Right lobe of liver (tissue), 6 donors: ENCODE data around the gene ULK1. TPM values are rescaled to one million over a fixed set of nuclear protein-coding genes. Genes with fewer than 3 reads are reported as not detected.

Experiments
- ATAC-seq, 4 donors: fragments of 200-7000 bp; cut with Tn5 transposase; one replicate each; pipeline ENCODE4 v1.9.1; 2020; ENCODE audit warnings: mild to moderate bottlenecking in 4 of 4, moderate library complexity in 4 of 4
- DNase-seq, 3 donors: peaks; one replicate each; pipeline ENCODE4 v3.0.0-alpha.2; 2020
- H3K27ac ChIP-seq, 3 donors: fragments of 200-600 bp; one replicate each; pipeline ENCODE4 v1.8.0; 2022
- H3K27me3 ChIP-seq, 2 donors: fragments of 200-600 bp; one replicate each; pipeline ENCODE4 v1.8.0; 2022
- H3K36me3 ChIP-seq, 4 donors: fragments of 200-600 bp; sonication (generic) in 1 of 4; one replicate each; pipeline versions ENCODE4 v1.5.1 to v1.8.0; 2017 to 2022; ENCODE audit warnings: control low read depth in 1 of 4
- H3K4me1 ChIP-seq, 4 donors: fragments of 200-600 bp; sonication (generic) in 1 of 4; one replicate each; pipeline versions ENCODE4 v1.5.1 to v1.8.0; 2017 to 2022; ENCODE audit warnings: control low read depth in 1 of 4
- H3K4me3 ChIP-seq, 3 donors: fragments of 200-600 bp; one replicate each; pipeline ENCODE4 v1.8.0; 2022
- H3K9me3 ChIP-seq, 4 donors: fragments of 200-600 bp; sonication (generic) in 1 of 4; one replicate each; pipeline versions ENCODE4 v1.5.1 to v1.8.0; 2017 to 2022; ENCODE audit warnings: control low read depth in 1 of 4
- CTCF ChIP-seq, 4 donors: fragments of 200-600 bp in 3 of 4; fragments of 450-650 bp in 1 of 4; IDR thresholded peaks; one replicate each; pipeline versions ENCODE4 v1.5.1 to v1.8.0; 2016 to 2022; ENCODE audit warnings: antibody characterized with exemption in 4 of 4, mild to moderate bottlenecking in 2 of 4
- POLR2A ChIP-seq: fragments of 450-650 bp; IDR thresholded peaks from one replicate; pipeline ENCODE4 v1.6.1; 2017; ENCODE audit warnings: antibody characterized with exemption, mild to moderate bottlenecking
- WGBS: methylation state at CpG from one replicate; pipeline ENCODE4 v1.1.6; 2018; ENCODE audit warnings: low coverage, low lambda C conversion rate; ENCODE audit not compliant: insufficient coverage; ENCODE audit errors: missing lambda C conversion rate; 5-methylcytosine and 5-hydroxymethylcytosine counted together
- intact Hi-C, 2 donors: fragments of 100-400 bp; cut with DNase I; formaldehyde crosslinking; loops; one replicate each; pipeline versions ENCODE4 v1.11.2 to v1.14.1; 2022
- total RNA-seq, 6 experiments: library from RNA; depleted of rRNA in 2 of 6; stranded (reverse); fragments of >200 nt in 2 of 6; fragmentation: NEBNext Ultra II Directional in 3 of 6; extraction: Animal tissue kit (Norgen Biotek cat#: 25700) in 3 of 6; gene quantifications; one replicate each; pipeline versions ENCODE4 v1.1.0 to v1.2.4, GENCODE V29; 2016 to 2023
- donor health status: DM: no; HTN: yes; CAD: no.
- donor health status: DM: no; HTN: no; CAD: no.
- donor health status: DM: no; HTN: no; CAD: no.
- donor health status: DM: no; HTN: yes; CAD: no.
- donor health status: DM: no; HTN: yes; CAD: no.

The ULK1 gene
- total RNA-seq, 6 experiments from 2014 or later: 14.5 to 39.0 (median 20.5) TPM

- TF ChIP-seq POLR2A: no peak
- no peak for TF ChIP-seq CTCF (IDR thresholded peaks at IDR 0.05)
- Histone ChIP-seq H3K27me3 (no peaks in the 10 kb centered on the region), H3K4me1 (peaks cover 0 to 11% (median 4%) of the 10 kb centered on the region in 4 donors), H3K27ac (peak overlapping the region; percentile 95 to 100 (median 100)), H3K9me3 (no peaks in the 10 kb centered on the region), H3K4me3 (no peak overlapping the region), H3K36me3 (peaks cover 0 to 4% (median 0%) of the 10 kb centered on the region in 4 donors)
- intact Hi-C loops: no loop called here
- ATAC-seq (no peak), DNase-seq (peak in 1 of 3 donors; percentile 48)
- 81% methylated on average over 7 of the region's 18 CpGs for WGBS
Observed at GRCh38 chr12:131897276-131897675, 2.9 kb downstream of the ULK1 start.

- DNase-seq (no peak), ATAC-seq (no peak)
- 97% methylated on average over 3 of the region's 9 CpGs for WGBS
- H3K4me3 ChIP-seq: no peak overlapping the region
- H3K27ac ChIP-seq: peak overlapping the region in 1 of 3 donors; percentile 100
- no peaks in the 10 kb centered on the region for H3K27me3 ChIP-seq
- TF ChIP-seq CTCF (IDR thresholded peaks at IDR 0.05) (no peak), POLR2A (no peak)
- H3K9me3 ChIP-seq: no peaks in the 10 kb centered on the region
- peaks cover 0 to 4% (median 0%) of the 10 kb centered on the region in 4 donors for H3K36me3 ChIP-seq
- peaks cover 0 to 11% (median 4%) of the 10 kb centered on the region in 4 donors for H3K4me1 ChIP-seq
- intact Hi-C loops: no loop called here
Observed at GRCh38 chr12:131897875-131898274, 3.5 kb downstream of the ULK1 start.

DNA sequence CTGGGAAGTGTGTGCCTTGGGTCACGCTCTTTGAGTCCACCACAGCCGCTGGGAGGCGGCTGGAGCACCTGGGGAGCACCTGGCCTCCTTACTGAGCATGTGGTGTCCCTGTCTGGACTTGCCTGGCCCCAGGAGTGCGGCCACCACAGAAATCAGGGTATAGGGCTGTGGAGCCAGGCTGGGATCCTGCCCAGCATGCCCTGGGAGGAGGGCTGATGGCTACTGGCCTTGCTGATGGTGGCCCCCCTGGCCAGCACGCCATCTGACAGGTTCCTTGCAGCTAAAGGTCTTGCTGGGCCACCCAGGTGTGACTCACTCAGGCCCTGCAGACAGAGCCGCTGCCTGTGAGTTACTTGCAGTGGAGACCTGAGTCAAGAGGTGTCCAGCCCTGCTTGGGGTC lies 6.0 kb downstream of the ULK1 start:
- DNase-seq: no peak
- peaks cover 0 to 11% (median 4%) of the 10 kb centered on the region in 4 donors for H3K4me1 ChIP-seq
- WGBS: 100% methylated on average over 3 of the region's 6 CpGs
- no peaks in the 10 kb centered on the region for H3K27me3 ChIP-seq
- no peaks in the 10 kb centered on the region for H3K9me3 ChIP-seq
- intact Hi-C loops: no loop called here
- no peak overlapping the region for H3K27ac ChIP-seq
- no peak for TF ChIP-seq POLR2A
- TF ChIP-seq CTCF (IDR thresholded peaks at IDR 0.05): no peak
- peaks cover 0 to 4% (median 0%) of the 10 kb centered on the region in 4 donors for H3K36me3 ChIP-seq
- ATAC-seq: no peak
- H3K4me3 ChIP-seq: no peak overlapping the region

DNA sequence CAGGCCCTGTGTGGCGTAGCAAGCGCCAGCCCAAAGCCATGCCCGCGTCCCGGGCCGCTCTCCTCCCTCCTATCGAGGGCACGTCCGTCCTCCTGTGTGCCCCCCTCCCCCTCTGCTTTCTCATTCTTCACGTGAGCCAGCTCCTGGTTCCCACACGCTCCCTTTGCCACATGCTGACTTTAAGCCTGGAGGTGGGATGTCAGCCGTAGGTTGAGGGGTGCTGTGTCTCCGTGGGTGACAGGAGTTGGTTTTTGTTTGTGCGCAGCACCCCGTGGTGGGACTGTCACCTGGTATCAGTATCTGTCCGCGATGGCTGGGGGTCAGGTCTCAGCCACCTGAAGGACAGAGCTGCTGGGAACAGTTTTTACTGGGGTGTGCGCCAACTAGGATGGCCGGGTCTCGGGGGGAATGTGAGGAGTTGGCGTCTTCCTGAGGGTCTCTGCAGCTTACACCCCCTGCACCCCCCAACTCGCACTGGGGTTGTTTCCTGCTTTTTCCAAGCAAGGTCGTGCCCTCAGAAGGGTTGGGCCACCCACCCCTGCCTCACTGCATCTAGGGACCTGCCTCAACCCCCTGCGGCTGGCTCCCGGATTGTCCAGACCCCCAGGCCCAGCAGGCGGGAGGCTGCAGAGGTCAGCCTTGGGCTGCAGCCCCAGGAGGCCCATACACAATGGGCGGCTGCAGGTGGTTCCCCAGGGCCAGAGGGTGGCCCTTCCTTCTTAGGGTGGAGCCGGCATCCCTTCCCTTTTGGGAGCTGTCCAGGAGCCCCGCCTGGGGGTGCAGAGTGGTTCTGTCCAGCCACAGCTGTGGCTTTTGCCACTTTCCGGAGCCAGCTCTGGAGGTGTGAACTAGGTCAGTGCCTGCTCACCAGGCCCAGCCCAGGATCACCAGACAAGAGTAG lies 7.3 kb downstream of the ULK1 start:
- H3K27me3 ChIP-seq: no peaks in the 10 kb centered on the region
- no peak for TF ChIP-seq CTCF (IDR thresholded peaks at IDR 0.05)
- no peak for TF ChIP-seq POLR2A
- no peak overlapping the region for H3K4me3 ChIP-seq
- DNase-seq (no peak), ATAC-seq (peak in 2 of 4 donors; percentile 4 to 13)
- no peaks in the 10 kb centered on the region for H3K9me3 ChIP-seq
- intact Hi-C loops: no loop called here
- no peak overlapping the region for H3K27ac ChIP-seq
- peaks cover 0 to 4% (median 2%) of the 10 kb centered on the region in 4 donors for H3K36me3 ChIP-seq
- 81% methylated on average over 13 of the region's 30 CpGs for WGBS
- H3K4me1 ChIP-seq: peaks cover 0 to 11% (median 3%) of the 10 kb centered on the region in 4 donors
